ENCODE results near the gene ASCL1. TPM values are rescaled to one million over a fixed set of nuclear protein-coding genes. Genes with fewer than 3 reads are reported as not detected.
A peak's percentile ranks its signal among the peaks of the same experiment; 100 is the strongest.

Gene ASCL1
- total and polyA plus RNA-seq, 2 of the 13 experiments (the other 11 are each of a cell fraction or from before 2014, with no cell fraction given): not detected

DNA sequence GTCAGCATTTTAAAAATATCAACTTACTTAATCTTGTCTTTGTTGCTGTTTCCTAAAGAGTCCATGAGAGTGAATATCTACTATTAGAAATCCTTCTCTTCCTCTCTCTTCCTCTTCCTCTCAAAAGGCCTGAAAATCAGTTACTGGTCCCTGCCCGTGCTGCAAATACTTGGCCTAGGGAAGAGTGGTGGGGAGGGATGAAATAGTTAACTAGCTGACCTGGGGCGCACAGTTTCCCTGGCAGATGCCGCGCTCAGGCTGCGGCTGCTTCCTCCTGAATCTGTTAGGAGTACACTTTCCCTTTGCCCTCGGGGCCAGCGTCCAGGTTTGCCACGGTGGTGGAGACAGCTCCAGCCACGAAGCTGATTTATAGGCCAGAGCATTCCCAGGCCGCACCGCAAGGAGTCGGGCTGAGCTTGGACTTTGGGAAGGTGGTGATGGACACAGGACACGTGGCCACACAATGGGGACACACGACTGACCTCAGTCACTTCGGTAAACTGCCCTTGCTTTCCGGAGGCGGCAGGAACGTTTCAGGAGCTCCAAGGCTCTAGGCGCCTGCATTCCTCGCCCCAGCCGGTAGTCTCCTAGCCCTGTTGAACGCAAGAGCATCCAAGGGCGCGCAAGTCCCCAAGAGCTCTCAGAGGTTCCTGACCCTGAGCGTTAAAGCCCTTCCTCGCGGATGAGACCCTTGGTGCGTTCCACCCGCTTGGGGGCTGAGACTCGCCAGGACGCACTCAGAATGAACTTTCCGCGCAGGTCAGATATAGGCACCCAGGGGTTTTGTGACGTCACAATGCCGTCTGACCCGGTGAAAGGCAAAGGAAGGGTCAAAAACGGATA lies 7.1 kb upstream of the ASCL1 start (continued):
- TF ChIP-seq ARID4A (CRISPR knock-in tag; IDR thresholded peaks at IDR 0.05; ENCODE audit: borderline replicate concordance) (peak; percentile 36; the same call in 1 of the 2 replicates), NCOA1 (CRISPR knock-in tag; IDR thresholded peaks at IDR 0.05) (no peak), ZNF263 (CRISPR knock-in tag; IDR thresholded peaks at IDR 0.05) (0 out of 2 replicates have a peak, but pooled peaks have one; percentile 26), ZNF737 (CRISPR knock-in tag; IDR thresholded peaks at IDR 0.05; ENCODE audit: borderline replicate concordance) (no peak), MNT (IDR thresholded peaks at IDR 0.05) (peak; percentile 69), MTA1 (CRISPR knock-in tag; IDR thresholded peaks at IDR 0.05; ENCODE audit: borderline replicate concordance) (peak; percentile 77; the same call in 1 of the 2 replicates), HOXA5 (CRISPR knock-in tag; IDR thresholded peaks at IDR 0.05) (no peak), ZSCAN30 (CRISPR knock-in tag; IDR thresholded peaks at IDR 0.05) (no peak), ZNF431 (CRISPR knock-in tag; IDR thresholded peaks at IDR 0.05; ENCODE audit: borderline replicate concordance, low read depth) (no peak), CERS6 (CRISPR knock-in tag; IDR thresholded peaks at IDR 0.05) (no peak), MTA3 (CRISPR knock-in tag; IDR thresholded peaks at IDR 0.05) (no peak), THAP8 (CRISPR knock-in tag; IDR thresholded peaks at IDR 0.05; ENCODE audit: borderline replicate concordance) (no peak), REPIN1 (CRISPR knock-in tag; IDR thresholded peaks at IDR 0.05; ENCODE audit: borderline replicate concordance, low read depth) (peak; percentile 79; the same call in 1 of the 2 replicates), KDM5A (IDR thresholded peaks at IDR 0.05; ENCODE audit: borderline replicate concordance, low read length) (no peak)
- TF ChIP-seq, protein P1, sequence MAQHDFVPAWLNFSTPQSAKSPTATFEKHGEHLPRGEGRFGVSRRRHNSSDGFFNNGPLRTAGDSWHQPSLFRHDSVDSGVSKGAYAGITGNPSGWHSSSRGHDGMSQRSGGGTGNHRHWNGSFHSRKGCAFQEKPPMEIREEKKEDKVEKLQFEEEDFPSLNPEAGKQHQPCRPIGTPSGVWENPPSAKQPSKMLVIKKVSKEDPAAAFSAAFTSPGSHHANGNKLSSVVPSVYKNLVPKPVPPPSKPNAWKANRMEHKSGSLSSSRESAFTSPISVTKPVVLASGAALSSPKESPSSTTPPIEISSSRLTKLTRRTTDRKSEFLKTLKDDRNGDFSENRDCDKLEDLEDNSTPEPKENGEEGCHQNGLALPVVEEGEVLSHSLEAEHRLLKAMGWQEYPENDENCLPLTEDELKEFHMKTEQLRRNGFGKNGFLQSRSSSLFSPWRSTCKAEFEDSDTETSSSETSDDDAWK (CRISPR knock-in tag; IDR thresholded peaks at IDR 0.05): no peak
- TF ChIP-seq, protein P2, sequence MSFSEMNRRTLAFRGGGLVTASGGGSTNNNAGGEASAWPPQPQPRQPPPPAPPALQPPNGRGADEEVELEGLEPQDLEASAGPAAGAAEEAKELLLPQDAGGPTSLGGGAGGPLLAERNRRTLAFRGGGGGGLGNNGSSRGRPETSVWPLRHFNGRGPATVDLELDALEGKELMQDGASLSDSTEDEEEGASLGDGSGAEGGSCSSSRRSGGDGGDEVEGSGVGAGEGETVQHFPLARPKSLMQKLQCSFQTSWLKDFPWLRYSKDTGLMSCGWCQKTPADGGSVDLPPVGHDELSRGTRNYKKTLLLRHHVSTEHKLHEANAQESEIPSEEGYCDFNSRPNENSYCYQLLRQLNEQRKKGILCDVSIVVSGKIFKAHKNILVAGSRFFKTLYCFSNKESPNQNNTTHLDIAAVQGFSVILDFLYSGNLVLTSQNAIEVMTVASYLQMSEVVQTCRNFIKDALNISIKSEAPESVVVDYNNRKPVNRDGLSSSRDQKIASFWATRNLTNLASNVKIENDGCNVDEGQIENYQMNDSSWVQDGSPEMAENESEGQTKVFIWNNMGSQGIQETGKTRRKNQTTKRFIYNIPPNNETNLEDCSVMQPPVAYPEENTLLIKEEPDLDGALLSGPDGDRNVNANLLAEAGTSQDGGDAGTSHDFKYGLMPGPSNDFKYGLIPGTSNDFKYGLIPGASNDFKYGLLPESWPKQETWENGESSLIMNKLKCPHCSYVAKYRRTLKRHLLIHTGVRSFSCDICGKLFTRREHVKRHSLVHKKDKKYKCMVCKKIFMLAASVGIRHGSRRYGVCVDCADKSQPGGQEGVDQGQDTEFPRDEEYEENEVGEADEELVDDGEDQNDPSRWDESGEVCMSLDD (CRISPR knock-in tag; IDR thresholded peaks at IDR 0.05; ENCODE audit: borderline replicate concordance): no peak

Measured in HepG2 (cell line).